ENCODE measurements around the gene PI4KA. TPM values are rescaled to one million over a fixed set of nuclear protein-coding genes. Genes with fewer than 3 reads are reported as not detected.

Gene PI4KA
- total and polyA plus RNA-seq, 2 of the 13 experiments (the other 11 are each of a cell fraction or from before 2014, with no cell fraction given), result 27.4 to 56.4 TPM

GRCh38 chr22:20819471-20819870 is 39.1 kb downstream of the PI4KA start (continued):
- TF ChIP-seq TAF15 (IDR thresholded peaks at IDR 0.05; ENCODE audit: low read depth, low read length, poor library complexity, severe bottlenecking), result no peak
- no peak for TF ChIP-seq MXI1 (IDR thresholded peaks at IDR 0.05; ENCODE audit: borderline replicate concordance, low read depth, low read length)

- intact Hi-C loops (cut with micrococcal nuclease; ENCODE audit: unreplicated experiment), result no loop called here
- ChIA-PET CTCF (ENCODE audit: low intra/inter-chr PET ratio, low total read pairs) (no interaction called here), POLR2A (no interaction called here)
- DNase-seq (ENCODE audit: low spot score), result no peak
- H4K20me1 ChIP-seq (ENCODE audit: insufficient read depth, low read length), result no peaks in the 10 kb centered on the region
- H3K27ac ChIP-seq (ENCODE audit: extremely low read length, insufficient read depth, low read length), result no peak overlapping the region
- WGBS (ENCODE audit: low lambda C conversion rate), result 97% methylated on average over 3 of the region's 3 CpGs
- ATAC-seq, result no peak
- H3K36me3 ChIP-seq (replicated peaks in 1 of 2; ENCODE audit: control insufficient read depth in 1 of 2, insufficient read depth in 2 of 2, low read length in 2 of 2), result peaks cover 7 to 51% of the 10 kb centered on the region in 2 experiments
- H3K4me3 ChIP-seq (replicated peaks in 1 of 3; ENCODE audit: insufficient read depth in 1 of 3, low read depth in 2 of 3, low read length in 3 of 3), result no peak overlapping the region
- H3K27me3 ChIP-seq (ENCODE audit: control insufficient read depth in 1 of 2, insufficient read depth in 2 of 2, low read length in 2 of 2), result no peaks in the 10 kb centered on the region
- H2AFZ ChIP-seq (ENCODE audit: low read length), result no peak overlapping the region
- in situ Hi-C loops (cut with HindIII; ENCODE audit: extremely low pct_ligation_motif_present, low pct_unique_long_range_greater_than_20kb), result loop anchor here (10.0 kb wide), 1 partner anchor 56 kb away; no protein-coding TSS in a partner anchor
- H3K9me3 ChIP-seq (ENCODE audit: low read length), result no peaks in the 10 kb centered on the region
- no TSS peak for BruUV-seq (replicated peaks)
- FAIRE-seq, result no peak
- no peak overlapping the region for H3K4me2 ChIP-seq (ENCODE audit: low read depth, low read length)
- H3K79me2 ChIP-seq (ENCODE audit: insufficient read depth, low read length), result no peaks in the 10 kb centered on the region
- H3K9ac ChIP-seq (ENCODE audit: insufficient read depth, low read depth, low read length), result no peak overlapping the region
- TF ChIP-seq ZFY (CRISPR knock-in tag; IDR thresholded peaks at IDR 0.05) (no peak), SIN3B (IDR thresholded peaks at IDR 0.05; ENCODE audit: low read length) (no peak), UBTF (CRISPR knock-in tag; IDR thresholded peaks at IDR 0.05) (no peak), RCOR2 (CRISPR knock-in tag; IDR thresholded peaks at IDR 0.05) (no peak), KIAA2018 (CRISPR knock-in tag; IDR thresholded peaks at IDR 0.05; ENCODE audit: borderline replicate concordance) (no peak), ZNF264 (CRISPR knock-in tag; IDR thresholded peaks at IDR 0.05) (no peak), ZNF652 (CRISPR knock-in tag; IDR thresholded peaks at IDR 0.05; ENCODE audit: borderline replicate concordance, low read depth) (no peak), ZNF672 (CRISPR knock-in tag; IDR thresholded peaks at IDR 0.05) (no peak)
- TF ChIP-seq, protein P1, sequence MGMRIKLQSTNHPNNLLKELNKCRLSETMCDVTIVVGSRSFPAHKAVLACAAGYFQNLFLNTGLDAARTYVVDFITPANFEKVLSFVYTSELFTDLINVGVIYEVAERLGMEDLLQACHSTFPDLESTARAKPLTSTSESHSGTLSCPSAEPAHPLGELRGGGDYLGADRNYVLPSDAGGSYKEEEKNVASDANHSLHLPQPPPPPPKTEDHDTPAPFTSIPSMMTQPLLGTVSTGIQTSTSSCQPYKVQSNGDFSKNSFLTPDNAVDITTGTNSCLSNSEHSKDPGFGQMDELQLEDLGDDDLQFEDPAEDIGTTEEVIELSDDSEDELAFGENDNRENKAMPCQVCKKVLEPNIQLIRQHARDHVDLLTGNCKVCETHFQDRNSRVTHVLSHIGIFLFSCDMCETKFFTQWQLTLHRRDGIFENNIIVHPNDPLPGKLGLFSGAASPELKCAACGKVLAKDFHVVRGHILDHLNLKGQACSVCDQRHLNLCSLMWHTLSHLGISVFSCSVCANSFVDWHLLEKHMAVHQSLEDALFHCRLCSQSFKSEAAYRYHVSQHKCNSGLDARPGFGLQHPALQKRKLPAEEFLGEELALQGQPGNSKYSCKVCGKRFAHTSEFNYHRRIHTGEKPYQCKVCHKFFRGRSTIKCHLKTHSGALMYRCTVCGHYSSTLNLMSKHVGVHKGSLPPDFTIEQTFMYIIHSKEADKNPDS (CRISPR knock-in tag; IDR thresholded peaks at IDR 0.05), result no peak
- H3K4me1 ChIP-seq (ENCODE audit: insufficient read depth, low read length), result no peaks in the 10 kb centered on the region
Observed at GRCh38 chr22:20818471-20818870, 40.1 kb downstream of the PI4KA start.

Measured in HepG2 (cell line).